ENCODE data around the gene SLC7A7. TPM values are rescaled to one million over a fixed set of nuclear protein-coding genes. Genes with fewer than 3 reads are reported as not detected.
"Not testable (repeated sequence)": the region's sequence is repeated elsewhere in the genome, so short reads cannot be mapped to it uniquely, and the experiment has no call there.

SLC7A7 gene
- total RNA-seq, 1 experiment from 2014 or later = 5.9 TPM

DNA sequence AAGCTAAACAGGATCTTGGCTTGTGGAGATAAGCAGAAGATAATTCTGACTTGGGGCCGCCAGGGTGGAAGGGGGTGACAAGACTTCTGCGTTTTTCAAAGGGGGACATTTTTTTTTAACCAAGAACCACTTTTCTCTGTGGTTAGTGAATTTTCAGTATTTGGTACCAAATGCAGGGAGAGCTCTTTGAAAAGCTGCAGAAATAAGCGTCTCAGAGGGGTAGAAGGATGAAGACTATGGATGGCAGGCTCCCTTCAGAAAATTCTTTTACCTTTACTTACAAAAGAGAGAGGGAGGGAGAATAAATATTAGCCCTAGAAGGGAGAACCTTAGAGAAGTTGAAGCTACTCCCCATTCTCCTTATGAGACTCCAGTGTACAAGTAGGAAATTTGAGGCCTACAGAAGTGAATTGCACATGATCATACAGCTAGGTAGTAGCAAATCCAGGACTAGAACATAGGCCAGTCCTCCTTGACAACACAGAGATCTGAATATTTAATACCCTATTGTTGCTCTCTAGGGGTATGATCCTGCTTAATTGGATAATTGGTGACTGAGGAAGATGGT is 15.3 kb upstream of the SLC7A7 start:
- intact Hi-C loops (cut with micrococcal nuclease; ENCODE audit: unreplicated experiment) = no loop called here
- peaks cover 4% of the 10 kb centered on the region; the same call in 1 of the 2 replicates for H3K4me1 ChIP-seq (replicated peaks; ENCODE audit: insufficient read depth)
- peak overlapping the region; percentile 75 for H3K4me3 ChIP-seq
- no peaks in the 10 kb centered on the region for H3F3A ChIP-seq (ENCODE audit: insufficient read depth, low read depth)
- no peaks in the 10 kb centered on the region for H3K27me3 ChIP-seq (ENCODE audit: insufficient read depth, low read depth)
- H3K36me3 ChIP-seq (ENCODE audit: low read depth) = no peaks in the 10 kb centered on the region
- ChIA-PET POLR2A (ENCODE audit: unreplicated experiment) (interaction anchor here (0.6 to 0.8 kb wide), 2 partner anchors 11 to 53 kb away, joined by 5 to 13 read pairs; partner anchors contain the start of gene REM2), CTCF (interaction anchor here (0.5 to 0.7 kb wide), 3 partner anchors 21 to 189 kb away, joined by 3 to 9 read pairs (median 3); no protein-coding TSS in a partner anchor)
- no peaks in the 10 kb centered on the region for H3K9me2 ChIP-seq (ENCODE audit: insufficient read depth)
- H3K79me2 ChIP-seq (ENCODE audit: low read depth) = peaks cover 11% of the 10 kb centered on the region; the same call in 1 of the 2 replicates
- peak overlapping the region; percentile 65; the same call in 1 of the 2 replicates for H3K27ac ChIP-seq
- H2AFZ ChIP-seq = peak overlapping the region; percentile 82
- H3K9me3 ChIP-seq (ENCODE audit: insufficient read depth, low read depth) = no peaks in the 10 kb centered on the region
- no peak for DNase-seq
- H4K20me1 ChIP-seq (ENCODE audit: insufficient read depth) = no peaks in the 10 kb centered on the region
- peak overlapping the region; percentile 70 for H3K4me2 ChIP-seq
- TF ChIP-seq EZH2 (IDR thresholded peaks at IDR 0.05; ENCODE audit: low read depth) = no peak
- TF ChIP-seq, protein P1, sequence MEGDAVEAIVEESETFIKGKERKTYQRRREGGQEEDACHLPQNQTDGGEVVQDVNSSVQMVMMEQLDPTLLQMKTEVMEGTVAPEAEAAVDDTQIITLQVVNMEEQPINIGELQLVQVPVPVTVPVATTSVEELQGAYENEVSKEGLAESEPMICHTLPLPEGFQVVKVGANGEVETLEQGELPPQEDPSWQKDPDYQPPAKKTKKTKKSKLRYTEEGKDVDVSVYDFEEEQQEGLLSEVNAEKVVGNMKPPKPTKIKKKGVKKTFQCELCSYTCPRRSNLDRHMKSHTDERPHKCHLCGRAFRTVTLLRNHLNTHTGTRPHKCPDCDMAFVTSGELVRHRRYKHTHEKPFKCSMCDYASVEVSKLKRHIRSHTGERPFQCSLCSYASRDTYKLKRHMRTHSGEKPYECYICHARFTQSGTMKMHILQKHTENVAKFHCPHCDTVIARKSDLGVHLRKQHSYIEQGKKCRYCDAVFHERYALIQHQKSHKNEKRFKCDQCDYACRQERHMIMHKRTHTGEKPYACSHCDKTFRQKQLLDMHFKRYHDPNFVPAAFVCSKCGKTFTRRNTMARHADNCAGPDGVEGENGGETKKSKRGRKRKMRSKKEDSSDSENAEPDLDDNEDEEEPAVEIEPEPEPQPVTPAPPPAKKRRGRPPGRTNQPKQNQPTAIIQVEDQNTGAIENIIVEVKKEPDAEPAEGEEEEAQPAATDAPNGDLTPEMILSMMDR (conservative IDR thresholded peaks at IDR 0.05) = no peak
- BruUV-seq (replicated peaks) = no TSS peak

DNA sequence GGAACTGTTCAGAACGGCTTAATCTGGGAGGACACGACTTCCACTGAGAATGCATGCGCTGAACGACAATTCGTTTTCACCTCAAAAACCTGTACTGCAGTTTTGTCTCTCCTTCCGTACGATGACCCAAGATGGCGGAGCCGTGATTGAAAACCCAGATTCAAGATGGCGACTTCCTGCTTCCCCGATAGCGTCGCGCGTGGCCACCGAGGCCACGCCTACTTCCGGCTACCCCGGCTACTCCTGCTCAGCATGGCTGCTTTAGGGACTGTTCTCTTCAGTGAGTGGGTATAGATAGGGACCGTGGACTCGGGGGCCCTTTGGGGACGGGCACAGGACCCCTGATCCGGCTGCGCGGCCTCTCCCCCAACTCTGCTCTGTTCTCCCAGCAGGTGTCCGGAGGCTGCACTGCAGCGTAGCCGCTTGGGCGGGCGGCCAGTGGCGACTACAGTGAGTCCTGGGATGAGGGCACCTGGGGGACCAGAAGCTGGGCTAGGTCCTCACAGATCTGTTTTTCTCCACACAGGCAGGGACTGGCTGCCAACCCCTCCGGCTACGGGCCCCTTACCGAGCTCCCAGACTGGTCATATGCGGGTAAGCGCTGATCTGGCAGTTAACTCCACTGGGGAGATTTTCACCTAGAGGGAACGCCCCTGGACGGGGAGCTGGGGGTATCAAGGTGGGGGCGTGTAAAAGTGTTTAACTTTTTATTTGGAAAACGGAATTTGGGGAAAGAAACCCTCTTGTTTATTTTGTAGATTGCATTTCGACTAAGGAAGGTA is 14.6 kb upstream of the SLC7A7 start, which contains the start of gene MRPL52:
Gene MRPL52 (plus strand): TSS at position 227 of the 782 bp plus-strand sequence. CDS start 26 bp downstream, at position 253.
- TF ChIP-seq EZH2 (IDR thresholded peaks at IDR 0.05; ENCODE audit: low read depth) = no peak
- TF ChIP-seq, protein P1 (conservative IDR thresholded peaks at IDR 0.05) = no peak
- POLR2A ChIA-PET (ENCODE audit: unreplicated experiment) = interaction anchor here (0.6 to 0.8 kb wide), 2 partner anchors 11 to 53 kb away, joined by 5 to 13 read pairs; partner anchors contain the start of gene REM2
- no peaks in the 10 kb centered on the region for H3K36me3 ChIP-seq (ENCODE audit: low read depth)
- no peaks in the 10 kb centered on the region for H3F3A ChIP-seq (ENCODE audit: insufficient read depth, low read depth)
- no peaks in the 10 kb centered on the region for H3K9me3 ChIP-seq (ENCODE audit: insufficient read depth, low read depth)
- DNase-seq = peak; percentile 60 to 68
- BruUV-seq (replicated peaks) = TSS peak; percentile 54
- CTCF ChIA-PET = interaction anchor here (0.5 to 0.7 kb wide), 3 partner anchors 20 to 188 kb away, joined by 3 to 9 read pairs (median 3); no protein-coding TSS in a partner anchor
- no peaks in the 10 kb centered on the region for H4K20me1 ChIP-seq (ENCODE audit: insufficient read depth)
- peaks cover 11% of the 10 kb centered on the region; the same call in 1 of the 2 replicates for H3K79me2 ChIP-seq (ENCODE audit: low read depth)
- H3K9me2 ChIP-seq (ENCODE audit: insufficient read depth) = no peaks in the 10 kb centered on the region
- peaks cover 7% of the 10 kb centered on the region for H3K4me1 ChIP-seq (replicated peaks; ENCODE audit: insufficient read depth)
- peak within 1 kb of the TSS; percentile 82 for H2AFZ ChIP-seq
- peak within 1 kb of the TSS; percentile 65 for H3K27ac ChIP-seq
- intact Hi-C loops (cut with micrococcal nuclease; ENCODE audit: unreplicated experiment) = no loop called here
- H3K4me2 ChIP-seq = peak within 1 kb of the TSS; percentile 70
- no peaks in the 10 kb centered on the region for H3K27me3 ChIP-seq (ENCODE audit: insufficient read depth, low read depth)
- peak within 1 kb of the TSS; percentile 75 for H3K4me3 ChIP-seq

DNA sequence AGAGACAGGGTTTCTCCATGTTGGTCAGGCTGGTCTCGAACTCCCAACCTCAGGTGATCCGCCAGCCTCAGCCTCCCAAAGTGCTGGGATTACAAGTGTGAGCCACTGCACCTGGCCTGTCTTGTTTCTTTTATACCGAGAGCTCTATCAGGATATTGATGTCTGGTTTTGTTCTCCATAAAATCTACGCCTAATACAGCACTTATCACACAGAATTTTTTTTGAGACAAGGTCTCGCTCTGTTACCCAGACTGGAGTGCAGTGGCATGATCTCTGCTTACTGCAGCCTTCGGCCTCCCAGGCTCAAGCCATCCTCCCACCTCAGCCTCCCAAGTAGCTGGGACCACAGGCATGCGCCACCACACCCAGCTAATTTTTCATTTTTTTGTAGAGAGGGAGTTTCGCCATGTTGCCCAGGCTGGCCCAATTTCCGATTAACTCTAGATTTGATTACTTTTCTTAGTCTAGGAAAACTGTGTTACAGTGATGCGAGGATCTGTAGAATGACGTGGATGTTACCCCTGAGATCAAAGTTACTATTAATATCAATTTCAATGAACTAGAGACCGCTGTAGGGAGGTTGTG is 13.9 kb upstream of the SLC7A7 start:
- H2AFZ ChIP-seq = peak overlapping the region; percentile 82
- H3K36me3 ChIP-seq (ENCODE audit: low read depth); BruUV-seq (replicated peaks); H3K9me2 ChIP-seq (ENCODE audit: insufficient read depth); DNase-seq; H3F3A ChIP-seq (ENCODE audit: insufficient read depth, low read depth); H3K27me3 ChIP-seq (ENCODE audit: insufficient read depth, low read depth); POLR2A ChIA-PET (ENCODE audit: unreplicated experiment); H3K9me3 ChIP-seq (ENCODE audit: insufficient read depth, low read depth); intact Hi-C loops (cut with micrococcal nuclease; ENCODE audit: unreplicated experiment); H4K20me1 ChIP-seq (ENCODE audit: insufficient read depth): not testable (repeated sequence)
- H3K27ac ChIP-seq = peak overlapping the region; percentile 65
- peaks cover 13% of the 10 kb centered on the region for H3K4me1 ChIP-seq (replicated peaks; ENCODE audit: insufficient read depth)
- H3K4me2 ChIP-seq = peak overlapping the region; percentile 70
- peak overlapping the region; percentile 75 for H3K4me3 ChIP-seq
- H3K79me2 ChIP-seq (ENCODE audit: low read depth) = peaks cover 11% of the 10 kb centered on the region; the same call in 1 of the 2 replicates
- CTCF ChIA-PET = interaction anchor here (0.6 kb wide), 1 partner anchor 10 kb away, joined by 8 read pairs; no protein-coding TSS in a partner anchor

All from PC-9 (cell line).